CD4-positive, alpha-beta memory T cell (primary cell): Measurements from ENCODE around the gene ALDOA. TPM values are rescaled to one million over a fixed set of nuclear protein-coding genes. Genes with fewer than 3 reads are reported as not detected.

Experiments used
- CTCF ChIA-PET: fragments of 350-600 bp; sonication (Branson Sonifier 250); formaldehyde crosslinking; loops from one replicate; lab custom pipeline; 2021; ENCODE audit warnings: inconsistent platforms; ENCODE audit not compliant: partially characterized antibody; lab: Charles Lee
- POLR2A ChIA-PET: fragments of 350-600 bp; sonication (Branson Sonifier 250); formaldehyde crosslinking; loops from one replicate; lab custom pipeline; 2021; ENCODE audit not compliant: partially characterized antibody; lab: Charles Lee
- DNase-seq, 5 donors: peaks; one replicate each; pipeline versions ENCODE4 v3.0.0 to v3.0.0-alpha.2; 2020 to 2022; ENCODE audit warnings: mixed read lengths in 1 of 5
- H3K27ac ChIP-seq: one replicate; pipeline ENCODE4 v1.7.0; 2013; ENCODE audit warnings: low read depth, low read length
- H3K27me3 ChIP-seq: 2 replicates; pipeline ENCODE4 v1.7.0; 2013; ENCODE audit warnings: mild to moderate bottlenecking, low read length, moderate library complexity; ENCODE audit not compliant: insufficient read depth
- H3K36me3 ChIP-seq: 2 replicates; pipeline ENCODE4 v1.7.0; 2013; ENCODE audit warnings: mild to moderate bottlenecking, low read length, moderate library complexity; ENCODE audit not compliant: insufficient read depth
- H3K4me1 ChIP-seq: 2 replicates; pipeline ENCODE4 v1.7.0; 2013; ENCODE audit warnings: mild to moderate bottlenecking, low read length, moderate library complexity; ENCODE audit not compliant: insufficient read depth
- H3K4me3 ChIP-seq, 2 donors: one replicate each; pipeline ENCODE4 v1.7.0; 2013; ENCODE audit warnings: low read length in 2 of 2, mild to moderate bottlenecking in 1 of 2
- H3K9me3 ChIP-seq, 2 donors: one replicate each; pipeline ENCODE4 v1.7.0; 2013; ENCODE audit warnings: low read length in 2 of 2, control low read depth in 1 of 2; ENCODE audit not compliant: control insufficient read depth in 1 of 2
- H3K27ac Mint-ChIP-seq, 7 donors: one replicate each; pipeline ENCODE4 v1.8.0; 2020 to 2021; ENCODE audit warnings: mixed read lengths in 7 of 7, mild to moderate bottlenecking in 6 of 7, inconsistent platforms in 3 of 7, moderate library complexity in 3 of 7
- H3K27me3 Mint-ChIP-seq, 2 donors: one replicate each; pipeline ENCODE4 v1.8.0; 2020 to 2021; ENCODE audit warnings: mixed read lengths in 2 of 2
- H3K36me3 Mint-ChIP-seq, 2 donors: one replicate each; pipeline ENCODE4 v1.8.0; 2020 to 2021; ENCODE audit warnings: mixed read lengths in 2 of 2, inconsistent platforms in 1 of 2, mild to moderate bottlenecking in 1 of 2
- H3K4me1 Mint-ChIP-seq, 4 donors: one replicate each; pipeline ENCODE4 v1.8.0; 2020 to 2021; ENCODE audit warnings: mixed read lengths in 4 of 4, mild to moderate bottlenecking in 1 of 4
- H3K4me3 Mint-ChIP-seq, 8 donors: one replicate each; pipeline ENCODE4 v1.8.0; 2020 to 2021; ENCODE audit warnings: mixed read lengths in 8 of 8, mild to moderate bottlenecking in 7 of 8, moderate library complexity in 6 of 8, inconsistent platforms in 3 of 8
- H3K9me3 Mint-ChIP-seq, 8 donors: one replicate each; pipeline ENCODE4 v1.8.0; 2020 to 2021; ENCODE audit warnings: mixed read lengths in 8 of 8, mild to moderate bottlenecking in 5 of 8, inconsistent platforms in 3 of 8, moderate library complexity in 1 of 8
- intact Hi-C: fragments of 100-400 bp; cut with micrococcal nuclease; formaldehyde crosslinking; loops from one replicate; pipeline ENCODE4 v1.15.1; 2023
- polyA plus RNA-seq, 2 donors: library from polyadenylated mRNA; unstranded; fragments of 300-500 nt; fragmentation: Illumina TruSeq; gene quantifications; one replicate each; pipeline ENCODE4 v1.2.3, GENCODE V29; 2021
- total RNA-seq, 2 experiments: library from RNA; stranded (reverse); gene quantifications; one replicate each; pipeline ENCODE4 v1.2.3, GENCODE V29; 2021

The ALDOA gene
- total and polyA plus RNA-seq, 4 experiments from 2014 or later: 558 to 1,115 (median 811) TPM

- peaks cover 36 to 69% of the 10 kb centered on the region in 2 donors for H3K36me3 Mint-ChIP-seq
- Histone ChIP-seq H3K9me3 (no peaks in the 10 kb centered on the region), H3K36me3 (peaks cover 56% of the 10 kb centered on the region), H3K27me3 (no peaks in the 10 kb centered on the region), H3K4me1 (peaks cover 47% of the 10 kb centered on the region), H3K4me3 (no peak overlapping the region), H3K27ac (peak overlapping the region; percentile 36)
- ChIA-PET CTCF (interaction anchor here (1.2 to 1.8 kb wide), 2 partner anchors 12 to 23 kb away, joined by 4 to 6 read pairs; partner anchors contain the start of gene TBX6), POLR2A (interaction anchor here (0.7 to 20.4 kb wide), 6 partner anchors 7 to 467 kb away, joined by 3 to 404 read pairs (median 108); partner anchors contain the start of genes CORO1A, PPP4C, TBX6 and YPEL3)
- H3K4me3 Mint-ChIP-seq: peak overlapping the region in 7 of 8 donors; percentile 31 to 91 (median 74)
- no peak for DNase-seq
- no peaks in the 10 kb centered on the region for H3K9me3 Mint-ChIP-seq
- intact Hi-C loops: no loop called here
- H3K27me3 Mint-ChIP-seq: no peaks in the 10 kb centered on the region
- peaks cover 17 to 61% (median 36%) of the 10 kb centered on the region in 4 donors for H3K4me1 Mint-ChIP-seq
- H3K27ac Mint-ChIP-seq: peak overlapping the region; percentile 72 to 95 (median 81)
Observed at GRCh38 chr16:30068333-30068732, 2.8 kb downstream of the ALDOA start.

- POLR2A ChIA-PET: interaction anchor here (1.2 to 20.4 kb wide), 5 partner anchors 7 to 253 kb away, joined by 3 to 404 read pairs (median 125); partner anchors contain the start of genes CORO1A, PAGR1, PPP4C and TBX6
- peak overlapping the region; percentile 36 for H3K27ac ChIP-seq
- H3K36me3 ChIP-seq: peaks cover 56% of the 10 kb centered on the region
Observed at GRCh38 chr16:30068750-30069610, 3.4 kb downstream of the ALDOA start.

GRCh38 chr16:30069611-30070462 lies 4.3 kb downstream of the ALDOA start:
- Histone ChIP-seq H3K9me3 (no peaks in the 10 kb centered on the region), H3K4me3 (no peak overlapping the region), H3K36me3 (peaks cover 56% of the 10 kb centered on the region), H3K4me1 (peaks cover 43% of the 10 kb centered on the region), H3K27me3 (no peaks in the 10 kb centered on the region), H3K27ac (peak overlapping the region; percentile 24)
- CTCF ChIA-PET: interaction anchor here (1.2 kb wide), 1 partner anchor 14 kb away, joined by 4 read pairs; no protein-coding TSS in a partner anchor
- no peak for DNase-seq
- intact Hi-C loops: no loop called here
- POLR2A ChIA-PET: interaction anchor here (0.6 to 20.4 kb wide), 5 partner anchors 15 to 369 kb away, joined by 3 to 404 read pairs (median 3); partner anchors contain the start of genes PAGR1, TBX6 and YPEL3
- no peaks in the 10 kb centered on the region for H3K9me3 Mint-ChIP-seq
- peak overlapping the region in 4 of 8 donors; percentile 8 to 55 (median 22) for H3K4me3 Mint-ChIP-seq
- peaks cover 36 to 65% of the 10 kb centered on the region in 2 donors for H3K36me3 Mint-ChIP-seq
- H3K27me3 Mint-ChIP-seq: no peaks in the 10 kb centered on the region
- peak overlapping the region in 4 of 7 donors; percentile 35 to 95 (median 65) for H3K27ac Mint-ChIP-seq
- peaks cover 14 to 53% (median 32%) of the 10 kb centered on the region in 4 donors for H3K4me1 Mint-ChIP-seq

More at GRCh38 chr16:30068750-30069610, 3.4 kb downstream of the ALDOA start:
- Mint-ChIP-seq H3K27ac (peak overlapping the region; percentile 72 to 95 (median 81)), H3K9me3 (no peaks in the 10 kb centered on the region), H3K4me1 (peaks cover 15 to 56% (median 32%) of the 10 kb centered on the region in 4 donors), H3K36me3 (peaks cover 36 to 68% of the 10 kb centered on the region in 2 donors), H3K4me3 (peak overlapping the region; percentile 62 to 91 (median 74)), H3K27me3 (no peaks in the 10 kb centered on the region)
- Histone ChIP-seq H3K4me1 (peaks cover 41% of the 10 kb centered on the region), H3K9me3 (no peaks in the 10 kb centered on the region), H3K27me3 (no peaks in the 10 kb centered on the region), H3K4me3 (no peak overlapping the region)
- DNase-seq: peak; percentile 54 to 77 (median 63)
- intact Hi-C loops: no loop called here
- CTCF ChIA-PET: interaction anchor here (1.2 to 1.8 kb wide), 2 partner anchors 11 to 23 kb away, joined by 4 to 6 read pairs; partner anchors contain the start of gene TBX6

GRCh38 chr16:30070490-30070889 lies 4.9 kb downstream of the ALDOA start:
- Mint-ChIP-seq H3K4me3 (peak overlapping the region in 1 of 8 donors; percentile 20), H3K9me3 (no peaks in the 10 kb centered on the region), H3K27me3 (no peaks in the 10 kb centered on the region), H3K36me3 (peaks cover 36 to 65% of the 10 kb centered on the region in 2 donors), H3K4me1 (peaks cover 17 to 53% (median 35%) of the 10 kb centered on the region in 4 donors), H3K27ac (peak overlapping the region in 3 of 7 donors; percentile 46 to 57 (median 56))
- no peak for DNase-seq
- CTCF ChIA-PET: interaction anchor here (1.2 to 2.1 kb wide), 2 partner anchors 15 to 22 kb away, joined by 4 to 8 read pairs; partner anchors contain the start of gene TBX6
- H3K9me3 ChIP-seq: no peaks in the 10 kb centered on the region
- peaks cover 56% of the 10 kb centered on the region for H3K36me3 ChIP-seq
- no peaks in the 10 kb centered on the region for H3K27me3 ChIP-seq
- peaks cover 48% of the 10 kb centered on the region for H3K4me1 ChIP-seq
- intact Hi-C loops: no loop called here
- POLR2A ChIA-PET: interaction anchor here (0.6 to 20.4 kb wide), 5 partner anchors 15 to 370 kb away, joined by 3 to 404 read pairs (median 3); partner anchors contain the start of genes CORO1A, TBX6 and YPEL3
- no peak overlapping the region for H3K27ac ChIP-seq
- H3K4me3 ChIP-seq: no peak overlapping the region

GRCh38 chr16:30075503-30076275 lies 10.1 kb downstream of the ALDOA start, which contains the start of gene PPP4C:
Gene PPP4C (plus strand): TSS chr16:30075994. CDS start chr16:30076378, 384 bp downstream.
- Mint-ChIP-seq H3K27ac (peak within 1 kb of the TSS; percentile 96 to 99 (median 98)), H3K4me1 (peaks cover 20 to 53% (median 34%) of the 10 kb centered on the region in 4 donors), H3K9me3 (peaks cover 0 to 2% (median 0%) of the 10 kb centered on the region in 8 donors), H3K36me3 (peaks cover 22 to 57% of the 10 kb centered on the region in 2 donors), H3K27me3 (no peaks in the 10 kb centered on the region), H3K4me3 (peak within 1 kb of the TSS; percentile 92 to 99 (median 94))
- CTCF ChIA-PET: interaction anchor here (0.8 to 9.2 kb wide), 6 partner anchors 8 to 110 kb away, joined by 3 to 60 read pairs (median 5); partner anchors contain the start of gene TBX6
- Histone ChIP-seq H3K27ac (peak within 1 kb of the TSS; percentile 89), H3K4me3 (peak within 1 kb of the TSS; percentile 80 to 93), H3K9me3 (no peaks in the 10 kb centered on the region), H3K27me3 (no peaks in the 10 kb centered on the region), H3K4me1 (peaks cover 33% of the 10 kb centered on the region), H3K36me3 (peaks cover 43% of the 10 kb centered on the region)
- POLR2A ChIA-PET: interaction anchor here (0.7 to 20.4 kb wide), 7 partner anchors 9 to 279 kb away, joined by 3 to 404 read pairs (median 6); partner anchors contain the start of genes ALDOA, CD2BP2, CORO1A and TBX6
- intact Hi-C loops: loop anchor here (1.0 kb wide), 1 partner anchor 10 kb away; the partner anchor contains the start of gene ALDOA
- peak; percentile 89 to 90 (median 90) for DNase-seq
